Calu3 (cell line): ENCODE data around the gene SLC8A1. TPM values are rescaled to one million over a fixed set of nuclear protein-coding genes. Genes with fewer than 3 reads are reported as not detected.

ENCODE experiments used
- BruUV-seq: library from RNA; stranded (reverse); fragments of 400-500 nt; replicated peaks from 2 replicates; lab custom pipeline; 2021; lab: Mats Ljungman, UMichigan
- CTCF ChIA-PET: fragments of 300-600 bp; sonication (Branson Sonifier 250); formaldehyde crosslinking; loops from one replicate; lab custom pipeline; 2022; ENCODE audit warnings: antibody characterized with exemption; lab: Charles Lee
- DNase-seq: peaks from one replicate; pipeline ENCODE4 v3.0.0; 2022
- H3K27ac Mint-ChIP-seq: one replicate; pipeline ENCODE4 v1.8.0; 2022; ENCODE audit warnings: mixed read lengths; ENCODE audit not compliant: unreplicated experiment
- H3K27me3 Mint-ChIP-seq: one replicate; pipeline ENCODE4 v1.8.0; 2022; ENCODE audit warnings: mixed read lengths; ENCODE audit not compliant: unreplicated experiment
- H3K36me3 Mint-ChIP-seq: one replicate; pipeline ENCODE4 v1.8.0; 2022; ENCODE audit warnings: mild to moderate bottlenecking, moderate library complexity, mixed read lengths; ENCODE audit not compliant: insufficient read depth, unreplicated experiment
- H3K4me1 Mint-ChIP-seq: one replicate; pipeline ENCODE4 v1.8.0; 2022; ENCODE audit warnings: mild to moderate bottlenecking, low read depth, mixed read lengths; ENCODE audit not compliant: unreplicated experiment
- H3K4me3 Mint-ChIP-seq: one replicate; pipeline ENCODE4 v1.8.0; 2022; ENCODE audit warnings: mild to moderate bottlenecking, low read depth, moderate library complexity, mixed read lengths; ENCODE audit not compliant: unreplicated experiment
- H3K9me3 Mint-ChIP-seq: one replicate; pipeline ENCODE4 v1.8.0; 2022; ENCODE audit warnings: low read depth, mixed read lengths; ENCODE audit not compliant: unreplicated experiment
- intact Hi-C: fragments of 100-400 bp; cut with micrococcal nuclease; formaldehyde crosslinking; loops from one replicate; pipeline ENCODE4 v1.10.0; 2022; ENCODE audit not compliant: unreplicated experiment
- total RNA-seq: library from RNA; stranded (reverse); gene quantifications from 2 replicates; pipeline ENCODE4 v1.2.3, GENCODE V29; 2022
- TF ChIP-seq, protein P1 (sequence below): fragments of 200-600 bp; IDR thresholded peaks from one replicate; pipeline ENCODE4 v1.8.0; 2022; ENCODE audit warnings: antibody characterized with exemption; ENCODE audit not compliant: unreplicated experiment

Gene SLC8A1
- total RNA-seq, 1 experiment from 2014 or later = 0.05 TPM

DNA sequence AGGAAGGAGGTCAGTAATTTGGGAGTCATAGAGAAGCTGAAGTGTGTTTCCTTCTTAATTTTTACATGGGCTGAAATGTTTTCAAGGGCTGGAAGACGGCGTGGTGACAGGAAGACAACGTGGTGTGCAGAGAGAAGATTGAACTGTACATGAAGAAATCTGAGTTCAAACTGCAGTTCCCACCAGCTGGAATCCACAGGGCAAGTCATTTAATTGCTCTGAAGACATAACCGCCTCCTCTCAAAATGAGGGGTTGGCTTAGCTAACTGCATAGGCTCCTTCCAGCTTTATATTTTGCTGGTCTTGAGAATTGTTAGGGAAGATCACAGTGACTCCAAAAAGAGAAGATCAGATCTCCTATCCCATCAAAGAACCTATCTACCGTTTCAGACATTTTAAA lies 103.9 kb downstream of the SLC8A1 start:
- H3K4me3 Mint-ChIP-seq = no peak overlapping the region
- peaks cover 8% of the 10 kb centered on the region for H3K4me1 Mint-ChIP-seq
- intact Hi-C loops = no loop called here
- no peaks in the 10 kb centered on the region for H3K9me3 Mint-ChIP-seq
- CTCF ChIA-PET = interaction anchor here (0.8 kb wide), 1 partner anchor 13 kb away, joined by 4 read pairs; no protein-coding TSS in a partner anchor
- no peaks in the 10 kb centered on the region for H3K27me3 Mint-ChIP-seq
- no TSS peak for BruUV-seq
- DNase-seq = no peak
- no peaks in the 10 kb centered on the region for H3K36me3 Mint-ChIP-seq
- TF ChIP-seq, protein P1, sequence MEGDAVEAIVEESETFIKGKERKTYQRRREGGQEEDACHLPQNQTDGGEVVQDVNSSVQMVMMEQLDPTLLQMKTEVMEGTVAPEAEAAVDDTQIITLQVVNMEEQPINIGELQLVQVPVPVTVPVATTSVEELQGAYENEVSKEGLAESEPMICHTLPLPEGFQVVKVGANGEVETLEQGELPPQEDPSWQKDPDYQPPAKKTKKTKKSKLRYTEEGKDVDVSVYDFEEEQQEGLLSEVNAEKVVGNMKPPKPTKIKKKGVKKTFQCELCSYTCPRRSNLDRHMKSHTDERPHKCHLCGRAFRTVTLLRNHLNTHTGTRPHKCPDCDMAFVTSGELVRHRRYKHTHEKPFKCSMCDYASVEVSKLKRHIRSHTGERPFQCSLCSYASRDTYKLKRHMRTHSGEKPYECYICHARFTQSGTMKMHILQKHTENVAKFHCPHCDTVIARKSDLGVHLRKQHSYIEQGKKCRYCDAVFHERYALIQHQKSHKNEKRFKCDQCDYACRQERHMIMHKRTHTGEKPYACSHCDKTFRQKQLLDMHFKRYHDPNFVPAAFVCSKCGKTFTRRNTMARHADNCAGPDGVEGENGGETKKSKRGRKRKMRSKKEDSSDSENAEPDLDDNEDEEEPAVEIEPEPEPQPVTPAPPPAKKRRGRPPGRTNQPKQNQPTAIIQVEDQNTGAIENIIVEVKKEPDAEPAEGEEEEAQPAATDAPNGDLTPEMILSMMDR = no peak
- H3K27ac Mint-ChIP-seq = no peak overlapping the region

DNA sequence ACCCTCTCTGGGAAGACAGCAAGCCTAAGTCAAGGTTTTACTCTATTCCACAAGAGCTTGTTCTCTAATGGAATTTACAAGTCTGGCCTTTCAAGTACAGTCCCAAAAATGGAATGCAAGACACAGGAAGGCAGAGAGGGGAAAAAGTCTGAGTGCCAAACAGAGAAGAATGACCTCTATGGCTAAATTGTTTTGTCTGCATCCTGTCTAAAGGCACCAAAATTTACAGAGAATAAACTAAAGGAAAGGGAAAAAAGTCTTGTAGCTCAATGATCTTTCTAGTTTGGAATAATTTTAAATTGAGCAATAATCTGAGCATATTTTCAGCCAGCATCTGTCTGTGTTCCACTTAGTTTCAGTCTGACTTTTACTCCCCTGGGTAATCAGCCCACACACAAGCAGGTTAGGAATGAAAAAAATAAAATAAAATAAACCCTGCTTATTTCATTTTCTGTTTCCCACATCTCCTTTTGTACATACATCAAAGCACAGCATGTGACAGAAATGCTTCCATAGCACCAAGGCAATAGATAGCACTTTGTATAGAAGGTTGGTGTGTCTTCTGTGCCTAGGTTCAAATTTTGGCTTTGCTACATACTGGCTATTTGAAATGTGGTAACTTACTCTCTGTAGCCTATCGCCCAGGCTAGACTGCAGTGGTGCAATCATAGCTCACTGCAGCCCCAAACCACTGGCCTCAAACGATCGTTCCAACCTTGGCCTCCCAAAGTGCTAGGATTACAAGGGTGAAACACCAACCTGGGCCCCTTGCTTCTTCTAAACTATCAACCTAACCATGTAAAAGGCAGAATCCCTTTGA lies 105.1 kb downstream of the SLC8A1 start:
- Mint-ChIP-seq H3K27ac (no peak overlapping the region), H3K4me1 (peaks cover 8% of the 10 kb centered on the region), H3K9me3 (no peaks in the 10 kb centered on the region), H3K4me3 (no peak overlapping the region), H3K36me3 (no peaks in the 10 kb centered on the region), H3K27me3 (no peaks in the 10 kb centered on the region)
- no TSS peak for BruUV-seq
- CTCF ChIA-PET = interaction anchor here (0.6 kb wide), 2 partner anchors 21 to 1252 kb away, joined by 3 to 4 read pairs; no protein-coding TSS in a partner anchor
- DNase-seq = no peak
- intact Hi-C loops = no loop called here
- TF ChIP-seq, protein P1 = no peak

DNA sequence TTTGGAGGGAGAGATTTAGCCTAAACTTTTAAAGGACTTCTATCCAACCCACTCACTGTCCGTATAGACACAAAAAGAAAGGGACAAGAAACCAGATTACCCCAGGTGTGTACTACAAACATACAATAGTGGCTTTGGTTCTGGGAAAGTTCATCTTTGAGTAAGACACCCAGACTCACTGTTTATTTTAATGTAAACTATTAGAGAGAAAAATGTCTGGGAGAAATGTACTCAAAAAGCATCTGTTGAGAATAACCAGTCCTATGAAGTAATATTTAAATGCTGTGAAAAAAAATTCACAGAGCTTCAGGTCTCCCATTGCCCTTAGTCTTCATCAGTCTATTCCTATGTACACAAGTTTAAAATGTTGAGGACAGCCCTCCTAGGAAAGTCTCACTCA lies 107.5 kb downstream of the SLC8A1 start:
- Mint-ChIP-seq H3K36me3 (no peaks in the 10 kb centered on the region), H3K27me3 (no peaks in the 10 kb centered on the region), H3K4me1 (peaks cover 8% of the 10 kb centered on the region), H3K27ac (no peak overlapping the region), H3K4me3 (no peak overlapping the region), H3K9me3 (no peaks in the 10 kb centered on the region)
- BruUV-seq = no TSS peak
- TF ChIP-seq, protein P1 = no peak
- intact Hi-C loops = no loop called here
- DNase-seq = no peak
- CTCF ChIA-PET = no interaction called here

DNA sequence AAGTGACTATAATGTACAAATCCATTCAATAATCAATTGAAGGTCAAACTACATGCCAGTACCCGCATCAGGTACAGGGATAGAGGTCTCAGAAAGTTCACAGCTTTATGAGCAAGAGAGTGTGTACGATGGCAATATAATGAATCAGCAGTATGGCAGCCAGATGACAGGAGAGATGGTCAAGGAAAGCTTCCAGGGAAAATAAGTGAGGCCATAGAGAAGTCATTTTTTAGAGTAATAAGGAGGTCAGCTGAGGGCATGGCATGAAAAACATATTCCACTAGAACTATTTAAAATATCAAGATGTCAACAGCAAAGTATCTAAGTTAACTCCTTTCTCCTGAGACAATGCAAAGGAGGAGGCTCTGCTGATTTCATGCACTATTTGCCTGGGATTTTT lies 108.0 kb downstream of the SLC8A1 start:
- H3K27me3 Mint-ChIP-seq = no peaks in the 10 kb centered on the region
- no peaks in the 10 kb centered on the region for H3K9me3 Mint-ChIP-seq
- TF ChIP-seq, protein P1 = no peak
- CTCF ChIA-PET = no interaction called here
- H3K36me3 Mint-ChIP-seq = no peaks in the 10 kb centered on the region
- H3K4me3 Mint-ChIP-seq = no peak overlapping the region
- intact Hi-C loops = no loop called here
- DNase-seq = no peak
- H3K27ac Mint-ChIP-seq = no peak overlapping the region
- BruUV-seq = no TSS peak
- peaks cover 5% of the 10 kb centered on the region for H3K4me1 Mint-ChIP-seq
